HFF-Myc (cell line): ENCODE data around the gene PIK3R5.

ENCODE experiments used
- DNase-seq: peaks from one replicate; pipeline ENCODE4 v3.0.0-alpha.2; 2011; ENCODE audit warnings: low read depth; ENCODE audit errors: extremely low read depth
- H3K4me3 ChIP-seq: replicated peaks from 2 replicates; pipeline ENCODE4 v1.5.1; 2011; ENCODE audit warnings: low read depth, mild to moderate bottlenecking, control low read depth, low read length
- TF ChIP-seq, protein P1 (sequence below): IDR thresholded peaks from 2 replicates; pipeline ENCODE4 v1.5.1; 2012; ENCODE audit warnings: mild to moderate bottlenecking, low read depth, low read length, control low read depth; ENCODE audit errors: missing control alignments

The PIK3R5 gene

DNA sequence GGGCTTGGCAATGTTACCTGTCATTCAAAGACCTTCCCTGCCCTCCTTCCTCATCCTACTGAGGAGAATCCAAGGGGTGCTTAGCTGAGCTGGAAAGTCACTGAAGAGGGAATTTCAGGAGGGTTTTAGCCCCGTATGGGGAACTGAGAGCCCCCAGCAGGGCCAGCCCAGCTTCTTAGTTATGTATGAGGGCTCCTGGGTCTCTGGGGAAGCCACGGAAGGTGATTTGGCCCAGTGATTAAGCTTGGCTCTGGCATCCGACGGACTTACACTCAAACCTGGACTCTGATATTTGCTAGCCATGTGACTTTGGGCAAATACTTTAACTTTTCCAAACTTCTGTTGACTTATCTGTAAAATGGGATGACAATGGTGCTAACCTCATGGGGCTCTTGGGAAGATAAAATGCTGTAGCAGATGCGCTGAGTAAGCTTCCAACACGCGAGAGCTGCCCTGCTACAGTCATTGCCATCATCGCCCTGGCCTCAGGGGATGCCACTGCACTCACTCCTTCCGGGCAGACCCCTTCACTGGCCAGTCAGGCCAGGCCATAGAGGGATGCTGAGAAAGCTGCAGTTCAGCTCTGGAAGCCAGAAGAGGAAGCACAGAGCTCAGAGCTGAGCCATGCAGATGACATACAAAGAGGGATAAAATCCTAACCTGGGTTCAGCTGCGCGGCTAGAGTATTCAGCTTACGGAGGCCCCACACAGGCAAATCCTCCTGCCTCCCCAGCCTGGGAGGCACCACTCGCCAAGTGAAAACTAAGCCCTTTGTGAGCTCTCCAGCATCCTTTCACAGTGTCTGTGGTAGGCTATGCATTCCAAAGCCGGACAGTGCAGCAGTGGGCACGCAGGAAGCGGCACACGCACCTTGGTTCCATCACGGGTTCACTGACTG, 53.2 kb downstream of the PIK3R5 start:
- DNase-seq, result no peak
- TF ChIP-seq, protein P1, sequence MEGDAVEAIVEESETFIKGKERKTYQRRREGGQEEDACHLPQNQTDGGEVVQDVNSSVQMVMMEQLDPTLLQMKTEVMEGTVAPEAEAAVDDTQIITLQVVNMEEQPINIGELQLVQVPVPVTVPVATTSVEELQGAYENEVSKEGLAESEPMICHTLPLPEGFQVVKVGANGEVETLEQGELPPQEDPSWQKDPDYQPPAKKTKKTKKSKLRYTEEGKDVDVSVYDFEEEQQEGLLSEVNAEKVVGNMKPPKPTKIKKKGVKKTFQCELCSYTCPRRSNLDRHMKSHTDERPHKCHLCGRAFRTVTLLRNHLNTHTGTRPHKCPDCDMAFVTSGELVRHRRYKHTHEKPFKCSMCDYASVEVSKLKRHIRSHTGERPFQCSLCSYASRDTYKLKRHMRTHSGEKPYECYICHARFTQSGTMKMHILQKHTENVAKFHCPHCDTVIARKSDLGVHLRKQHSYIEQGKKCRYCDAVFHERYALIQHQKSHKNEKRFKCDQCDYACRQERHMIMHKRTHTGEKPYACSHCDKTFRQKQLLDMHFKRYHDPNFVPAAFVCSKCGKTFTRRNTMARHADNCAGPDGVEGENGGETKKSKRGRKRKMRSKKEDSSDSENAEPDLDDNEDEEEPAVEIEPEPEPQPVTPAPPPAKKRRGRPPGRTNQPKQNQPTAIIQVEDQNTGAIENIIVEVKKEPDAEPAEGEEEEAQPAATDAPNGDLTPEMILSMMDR, result no peak
- H3K4me3 ChIP-seq, result no peak overlapping the region

GRCh38 chr17:8910969-8911604, 54.4 kb downstream of the PIK3R5 start:
- no peak for DNase-seq
- TF ChIP-seq, protein P1, result no peak
- no peak overlapping the region for H3K4me3 ChIP-seq

GRCh38 chr17:8909586-8910270, 55.8 kb downstream of the PIK3R5 start:
- no peak for DNase-seq
- H3K4me3 ChIP-seq, result no peak overlapping the region
- TF ChIP-seq, protein P1, result no peak

DNA sequence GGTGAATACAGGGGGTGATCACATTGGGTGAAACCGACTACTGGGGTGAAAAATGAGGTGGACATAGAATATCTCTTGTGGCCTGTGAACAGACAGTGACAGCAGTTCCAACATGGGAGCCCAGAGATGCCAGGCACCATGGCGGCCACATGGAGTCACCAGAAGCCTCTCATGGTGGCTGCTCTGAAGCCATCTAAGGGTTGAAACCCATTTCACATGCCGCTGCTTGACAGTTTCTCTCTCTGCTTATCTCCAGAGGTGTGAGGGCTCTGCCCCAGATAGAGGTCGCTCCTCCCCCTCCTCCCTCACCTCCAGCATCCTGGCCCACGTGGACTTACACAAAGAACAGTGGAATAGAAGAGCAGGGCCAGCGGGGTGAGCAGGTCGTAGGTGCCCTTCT, 60.2 kb downstream of the PIK3R5 start:
- TF ChIP-seq, protein P1, result no peak
- no peak overlapping the region for H3K4me3 ChIP-seq
- DNase-seq, result no peak

- H3K4me3 ChIP-seq, result no peak overlapping the region
- TF ChIP-seq, protein P1, result no peak
- DNase-seq, result no peak
These were observed 60.8 kb downstream of the PIK3R5 start for GRCh38 chr17:8904686-8905085.

GRCh38 chr17:8904201-8904600, 61.3 kb downstream of the PIK3R5 start:
- DNase-seq, result no peak
- no peak overlapping the region for H3K4me3 ChIP-seq
- TF ChIP-seq, protein P1, result no peak
